ENCODE data around the gene NFYB. TPM values are rescaled to one million over a fixed set of nuclear protein-coding genes. Genes with fewer than 3 reads are reported as not detected.

Gene NFYB
- polyA plus RNA-seq, 2 of the 4 experiments (the other 2 are of a cell fraction): 45.2 to 70.2 TPM

- WGBS (ENCODE audit: missing lambda C conversion rate): 94% methylated on average over 4 of the region's 4 CpGs
Observed at GRCh38 chr12:104154286-104154685, 16.3 kb upstream of the NFYB start.

More at GRCh38 chr12:104154286-104154685, 16.3 kb upstream of the NFYB start:
- ChIA-PET POLR2A (no interaction called here), CTCF (interaction anchor here (1.2 kb wide), 1 partner anchor 10 kb away, joined by 3 read pairs; no protein-coding TSS in a partner anchor)
- TF ChIP-seq RFX5 (IDR thresholded peaks at IDR 0.05) (no peak), BCL3 (IDR thresholded peaks at IDR 0.05) (no peak), SMC3 (IDR thresholded peaks at IDR 0.05) (no peak), RARB (CRISPR knock-in tag; IDR thresholded peaks at IDR 0.05) (no peak), TFCP2L1 (CRISPR knock-in tag; IDR thresholded peaks at IDR 0.05) (no peak), MAX (IDR thresholded peaks at IDR 0.05) (no peak), ESRRA (IDR thresholded peaks at IDR 0.05; ENCODE audit: borderline replicate concordance, low read length) (no peak), NR3C1 (IDR thresholded peaks at IDR 0.05) (no peak), KDM5A (IDR thresholded peaks at IDR 0.05) (no peak), ATOH8 (CRISPR knock-in tag; IDR thresholded peaks at IDR 0.05; ENCODE audit: low read depth) (no peak), RAD21 (conservative IDR thresholded peaks at IDR 0.05 in 1 of 2, IDR thresholded peaks at IDR 0.05 in 1 of 2) (no peak), USF2 (IDR thresholded peaks at IDR 0.05) (no peak), HOXB5 (CRISPR knock-in tag; IDR thresholded peaks at IDR 0.05) (no peak), PHF8 (IDR thresholded peaks at IDR 0.05; ENCODE audit: borderline replicate concordance, low read depth) (no peak), EP300 (IDR thresholded peaks at IDR 0.05) (no peak), REST (IDR thresholded peaks at IDR 0.05) (no peak), CTCF (IDR thresholded peaks at IDR 0.05) (no peak)
- H3K27ac ChIP-seq: no peak overlapping the region
- H3K4me3 ChIP-seq: no peak overlapping the region
- H3K4me1 ChIP-seq: no peaks in the 10 kb centered on the region
- no peaks in the 10 kb centered on the region for H3K9me3 ChIP-seq
- H3K4me2 ChIP-seq: no peak overlapping the region
- DNase-seq (ENCODE audit: low read depth in 1 of 2, low spot score in 1 of 2): no peak
- FAIRE-seq: no peak
- ATAC-seq: no peak

Data from A549 (cell line).